ENCODE data around the gene ITGB1BP1.

The ITGB1BP1 gene

GRCh38 chr2:9354318-9354717 lies 69.0 kb downstream of the ITGB1BP1 start:
- H3K4me3 ChIP-seq (ENCODE audit: low read depth, low read length) = no peak overlapping the region
- in situ Hi-C loops (cut with HindIII; ENCODE audit: low sequenced_read_pairs) = no loop called here
- no peak for DNase-seq (ENCODE audit: low read depth, low spot score)
- no peak for TF ChIP-seq CTCF (IDR thresholded peaks at IDR 0.05; ENCODE audit: low read depth, low read length)
